Liver (tissue), 9 donors: Measurements from ENCODE around the gene HYAL4. TPM values are rescaled to one million over a fixed set of nuclear protein-coding genes. Genes with fewer than 3 reads are reported as not detected.

Source experiments
- DNase-seq: peaks from one replicate; pipeline ENCODE4 v3.0.0-alpha.2; 2017; ENCODE audit warnings: low spot score
- H3K27ac ChIP-seq, 2 donors: one replicate each; pipeline ENCODE4 v1.7.0; 2013; ENCODE audit warnings: inconsistent platforms in 2 of 2, low read length in 2 of 2, control low read depth in 1 of 2, low read depth in 1 of 2, mild to moderate bottlenecking in 1 of 2
- H3K27me3 ChIP-seq, 4 donors: one replicate each; pipeline versions ENCODE4 v1.6.1 to v1.7.0; 2013; ENCODE audit warnings: low read length in 3 of 4, inconsistent platforms in 1 of 4, mild to moderate bottlenecking in 1 of 4, moderate library complexity in 1 of 4; ENCODE audit not compliant: control insufficient read depth in 4 of 4, insufficient read depth in 4 of 4
- H3K36me3 ChIP-seq, 4 donors: one replicate each; pipeline versions ENCODE4 v1.6.1 to v1.7.0; 2013; ENCODE audit warnings: low read length in 3 of 4, mild to moderate bottlenecking in 3 of 4, low read depth in 1 of 4, moderate library complexity in 1 of 4; ENCODE audit not compliant: control insufficient read depth in 4 of 4, insufficient read depth in 3 of 4
- H3K4me1 ChIP-seq, 4 donors: one replicate each; pipeline versions ENCODE4 v1.6.1 to v1.7.0; 2013; ENCODE audit warnings: low read length in 3 of 4, mild to moderate bottlenecking in 3 of 4, moderate library complexity in 1 of 4; ENCODE audit not compliant: control insufficient read depth in 4 of 4, insufficient read depth in 4 of 4
- H3K4me3 ChIP-seq, 3 donors: one replicate each; pipeline versions ENCODE4 v1.6.1 to v1.7.0; 2013; ENCODE audit warnings: low read length in 3 of 3, control low read depth in 1 of 3, low read depth in 1 of 3, mild to moderate bottlenecking in 1 of 3
- H3K9ac ChIP-seq, 2 donors: one replicate each; pipeline ENCODE4 v1.7.0; 2013; ENCODE audit warnings: low read length in 2 of 2, mild to moderate bottlenecking in 2 of 2, moderate library complexity in 2 of 2, control low read depth in 1 of 2, low read depth in 1 of 2
- H3K9me3 ChIP-seq, 4 donors: one replicate each; pipeline versions ENCODE4 v1.6.1 to v1.7.0; 2013; ENCODE audit warnings: low read length in 3 of 4; ENCODE audit not compliant: control insufficient read depth in 4 of 4
- CTCF ChIP-seq: fragments of 150-350 bp; IDR thresholded peaks from 2 replicates; pipeline ENCODE4 v1.5.1; 2017; ENCODE audit warnings: improper control_type of control experiment, low read depth, low read length; ENCODE audit not compliant: missing input control
- EGR1 ChIP-seq, 2 donors: IDR thresholded peaks; 2 replicates each; pipeline ENCODE4 v1.6.1; 2016 to 2018; ENCODE audit warnings: antibody characterized with exemption in 2 of 2, low read depth in 2 of 2
- FOXA1 ChIP-seq: IDR thresholded peaks from 2 replicates; pipeline ENCODE4 v1.6.1; 2016; ENCODE audit warnings: antibody characterized with exemption
- FOXA2 ChIP-seq: IDR thresholded peaks from 2 replicates; pipeline ENCODE4 v1.6.1; 2016; ENCODE audit warnings: antibody characterized with exemption
- GABPA ChIP-seq, 2 donors: IDR thresholded peaks in 1 of 2; conservative IDR thresholded peaks in 1 of 2; 2 replicates each; pipeline ENCODE4 v1.6.1; 2016; ENCODE audit warnings: antibody characterized with exemption in 2 of 2, mild to moderate bottlenecking in 1 of 2, moderate library complexity in 1 of 2
- HNF4A ChIP-seq, 2 donors: conservative IDR thresholded peaks; 2 replicates each; pipeline ENCODE4 v1.6.1; 2016; ENCODE audit warnings: antibody characterized with exemption in 2 of 2, mild to moderate bottlenecking in 2 of 2
- HNF4G ChIP-seq: IDR thresholded peaks from 2 replicates; pipeline ENCODE4 v1.6.1; 2016; ENCODE audit warnings: antibody characterized with exemption
- JUND ChIP-seq, 2 donors: IDR thresholded peaks; 2 replicates each; pipeline ENCODE4 v1.6.1; 2016; ENCODE audit warnings: antibody characterized with exemption in 2 of 2
- NR2F2 ChIP-seq: IDR thresholded peaks from 2 replicates; pipeline ENCODE4 v1.6.1; 2016; ENCODE audit warnings: antibody characterized with exemption
- RAD21 ChIP-seq, 2 donors: IDR thresholded peaks; 2 replicates each; pipeline ENCODE4 v1.6.1; 2016; ENCODE audit warnings: antibody characterized with exemption in 2 of 2, mild to moderate bottlenecking in 2 of 2
- RXRA ChIP-seq, 2 donors: IDR thresholded peaks; 2 replicates each; pipeline ENCODE4 v1.6.1; 2017 to 2018; ENCODE audit warnings: antibody characterized with exemption in 2 of 2, mild to moderate bottlenecking in 1 of 2
- SP1 ChIP-seq: IDR thresholded peaks from 2 replicates; pipeline ENCODE4 v1.6.1; 2018; ENCODE audit warnings: antibody characterized with exemption, mild to moderate bottlenecking
- TAF1 ChIP-seq: conservative IDR thresholded peaks from 2 replicates; pipeline ENCODE4 v1.6.1; 2016; ENCODE audit warnings: antibody characterized with exemption, mild to moderate bottlenecking
- YY1 ChIP-seq: IDR thresholded peaks from 2 replicates; pipeline ENCODE4 v1.6.1; 2016; ENCODE audit warnings: antibody characterized with exemption, mild to moderate bottlenecking
- ZBTB33 ChIP-seq: IDR thresholded peaks from 2 replicates; pipeline ENCODE4 v1.6.1; 2016; ENCODE audit warnings: antibody characterized with exemption
- WGBS: extraction: QIAGEN DNeasy Blood & Tissue Kit; methylation state at CpG from one replicate; pipeline ENCODE4 v1.1.7; 2013; 5-methylcytosine and 5-hydroxymethylcytosine counted together
- polyA plus RNA-seq, 2 donors: library from polyadenylated mRNA; stranded (reverse) in 1 of 2; unstranded in 1 of 2; fragments of 200-250 nt in 1 of 2; fragments of >200 nt in 1 of 2; fragmentation: Nextera tagmentation in 1 of 2; extraction: Ambion mirVana in 1 of 2; gene quantifications; one replicate each; pipeline versions ENCODE4 v1.2.1 to v1.2.3, GENCODE V29; 2013 to 2015
- total RNA-seq, 2 donors: library from RNA; depleted of rRNA; stranded (reverse); fragments of >200 nt; gene quantifications; one replicate each; pipeline ENCODE4 v1.2.3, GENCODE V29; 2014
- TF ChIP-seq, protein P1 (sequence below): IDR thresholded peaks from 2 replicates; pipeline ENCODE4 v1.6.1; 2016; ENCODE audit warnings: antibody characterized with exemption
- TF ChIP-seq, protein P2 (sequence below): IDR thresholded peaks from 2 replicates; pipeline ENCODE4 v1.6.1; 2016; ENCODE audit warnings: antibody characterized with exemption
- TF ChIP-seq, protein P3 (sequence below): IDR thresholded peaks from 2 replicates; pipeline ENCODE4 v1.6.1; 2016; ENCODE audit warnings: antibody characterized with exemption, mild to moderate bottlenecking
- donor health status: healthy.
- donor health status: healthy.
- donor health status: healthy.
- donor health status: healthy.
- donor health status: healthy.

Gene HYAL4
- total and polyA plus RNA-seq, 4 donors, result not detected

GRCh38 chr7:123796568-123796967, 48.4 kb upstream of the HYAL4 start:
- 88% methylated on average over 1 of the region's 1 CpG for WGBS
- peaks cover 0 to 13% (median 11%) of the 10 kb centered on the region in 4 donors for H3K4me1 ChIP-seq

DNA sequence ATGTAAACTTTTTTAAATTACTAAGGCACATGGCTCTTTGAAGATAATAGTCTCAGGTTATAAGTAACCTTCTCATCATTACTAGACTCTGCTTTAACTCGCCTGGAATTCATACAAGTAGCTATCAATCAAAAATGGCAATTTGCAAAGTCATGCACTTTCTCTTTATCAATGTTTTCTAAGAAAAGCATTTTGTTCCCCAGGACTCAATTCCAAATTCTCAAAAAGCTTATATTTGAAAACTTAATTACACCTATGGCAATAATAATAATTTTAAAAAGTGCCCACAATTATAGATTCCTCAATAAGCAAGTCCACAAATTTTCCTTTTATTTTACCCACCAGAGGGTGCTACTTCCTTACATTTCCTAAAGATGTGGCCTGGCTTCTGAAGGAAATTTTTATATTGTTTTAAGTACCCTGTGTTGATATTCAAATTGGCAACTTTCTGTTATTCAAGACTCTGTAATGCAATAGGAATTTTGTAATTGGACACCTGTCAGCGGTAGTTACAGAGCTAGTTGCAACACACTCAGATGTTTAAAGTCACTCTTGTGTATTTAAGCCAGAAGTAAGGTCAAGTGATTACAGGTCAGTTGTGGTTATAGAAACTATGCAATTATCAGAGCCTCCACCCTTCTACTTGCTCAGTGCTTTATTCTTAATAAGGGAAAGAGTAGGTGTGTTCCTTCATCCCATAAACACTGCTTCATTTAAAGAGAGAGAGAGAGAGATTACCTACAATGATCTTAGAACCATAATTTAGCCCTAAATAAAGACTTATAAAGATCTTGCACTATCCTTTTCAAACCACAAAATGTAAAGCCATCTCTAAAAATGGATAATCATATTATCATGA, 47.1 kb upstream of the HYAL4 start:
- 49% methylated on average over 2 of the region's 2 CpGs for WGBS
- H3K27me3 ChIP-seq, result no peaks in the 10 kb centered on the region
- no peaks in the 10 kb centered on the region for H3K9me3 ChIP-seq
- no peaks in the 10 kb centered on the region for H3K36me3 ChIP-seq
- H3K4me3 ChIP-seq, result no peak overlapping the region
- H3K27ac ChIP-seq, result peak overlapping the region in 1 of 2 donors; percentile 29
- no peak for DNase-seq
- peaks cover 0 to 13% (median 11%) of the 10 kb centered on the region in 4 donors for H3K4me1 ChIP-seq
- H3K9ac ChIP-seq, result no peak overlapping the region
- TF ChIP-seq TAF1 (no peak), CTCF (peak; percentile 38), GABPA (IDR thresholded peaks at IDR 0.05 in 1 of 2, conservative IDR thresholded peaks at IDR 0.05 in 1 of 2) (no peak), ZBTB33 (peak; percentile 49), HNF4G (no peak), EGR1 (IDR thresholded peaks at IDR 0.05; ENCODE audit: low read depth in 2 of 2) (no peak), FOXA1 (peak; percentile 84), SP1 (no peak), NR2F2 (peak; percentile 32), JUND (IDR thresholded peaks at IDR 0.05) (peak; percentile 61 to 82), YY1 (no peak), RXRA (IDR thresholded peaks at IDR 0.05) (peak; percentile 52 to 79), RAD21 (IDR thresholded peaks at IDR 0.05) (peak; percentile 78 to 79), FOXA2 (peak; percentile 93), HNF4A (conservative IDR thresholded peaks at IDR 0.05) (peak; percentile 54 to 66)
- TF ChIP-seq, protein P1, sequence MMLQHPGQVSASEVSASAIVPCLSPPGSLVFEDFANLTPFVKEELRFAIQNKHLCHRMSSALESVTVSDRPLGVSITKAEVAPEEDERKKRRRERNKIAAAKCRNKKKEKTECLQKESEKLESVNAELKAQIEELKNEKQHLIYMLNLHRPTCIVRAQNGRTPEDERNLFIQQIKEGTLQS, result peak; percentile 49
- TF ChIP-seq, protein P2, sequence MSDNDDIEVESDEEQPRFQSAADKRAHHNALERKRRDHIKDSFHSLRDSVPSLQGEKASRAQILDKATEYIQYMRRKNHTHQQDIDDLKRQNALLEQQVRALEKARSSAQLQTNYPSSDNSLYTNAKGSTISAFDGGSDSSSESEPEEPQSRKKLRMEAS, result no peak

More at GRCh38 chr7:123796568-123796967, 48.4 kb upstream of the HYAL4 start:
- no peak for DNase-seq
- H3K9ac ChIP-seq, result no peak overlapping the region
- no peaks in the 10 kb centered on the region for H3K9me3 ChIP-seq
- H3K36me3 ChIP-seq, result no peaks in the 10 kb centered on the region
- no peak overlapping the region for H3K4me3 ChIP-seq
- no peaks in the 10 kb centered on the region for H3K27me3 ChIP-seq
- TF ChIP-seq, protein P3, sequence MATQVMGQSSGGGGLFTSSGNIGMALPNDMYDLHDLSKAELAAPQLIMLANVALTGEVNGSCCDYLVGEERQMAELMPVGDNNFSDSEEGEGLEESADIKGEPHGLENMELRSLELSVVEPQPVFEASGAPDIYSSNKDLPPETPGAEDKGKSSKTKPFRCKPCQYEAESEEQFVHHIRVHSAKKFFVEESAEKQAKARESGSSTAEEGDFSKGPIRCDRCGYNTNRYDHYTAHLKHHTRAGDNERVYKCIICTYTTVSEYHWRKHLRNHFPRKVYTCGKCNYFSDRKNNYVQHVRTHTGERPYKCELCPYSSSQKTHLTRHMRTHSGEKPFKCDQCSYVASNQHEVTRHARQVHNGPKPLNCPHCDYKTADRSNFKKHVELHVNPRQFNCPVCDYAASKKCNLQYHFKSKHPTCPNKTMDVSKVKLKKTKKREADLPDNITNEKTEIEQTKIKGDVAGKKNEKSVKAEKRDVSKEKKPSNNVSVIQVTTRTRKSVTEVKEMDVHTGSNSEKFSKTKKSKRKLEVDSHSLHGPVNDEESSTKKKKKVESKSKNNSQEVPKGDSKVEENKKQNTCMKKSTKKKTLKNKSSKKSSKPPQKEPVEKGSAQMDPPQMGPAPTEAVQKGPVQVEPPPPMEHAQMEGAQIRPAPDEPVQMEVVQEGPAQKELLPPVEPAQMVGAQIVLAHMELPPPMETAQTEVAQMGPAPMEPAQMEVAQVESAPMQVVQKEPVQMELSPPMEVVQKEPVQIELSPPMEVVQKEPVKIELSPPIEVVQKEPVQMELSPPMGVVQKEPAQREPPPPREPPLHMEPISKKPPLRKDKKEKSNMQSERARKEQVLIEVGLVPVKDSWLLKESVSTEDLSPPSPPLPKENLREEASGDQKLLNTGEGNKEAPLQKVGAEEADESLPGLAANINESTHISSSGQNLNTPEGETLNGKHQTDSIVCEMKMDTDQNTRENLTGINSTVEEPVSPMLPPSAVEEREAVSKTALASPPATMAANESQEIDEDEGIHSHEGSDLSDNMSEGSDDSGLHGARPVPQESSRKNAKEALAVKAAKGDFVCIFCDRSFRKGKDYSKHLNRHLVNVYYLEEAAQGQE, result no peak
- TF ChIP-seq, protein P2, result no peak
- no peak for TF ChIP-seq FOXA1
- no peak overlapping the region for H3K27ac ChIP-seq
